ENCODE data around the gene LMX1B. TPM values are rescaled to one million over a fixed set of nuclear protein-coding genes. Genes with fewer than 3 reads are reported as not detected.
"Not testable (repeated sequence)": the region's sequence is repeated elsewhere in the genome, so short reads cannot be mapped to it uniquely, and the experiment has no call there.

Gene LMX1B
- polyA plus RNA-seq, 1 donor from 2014 or later: not detected

DNA sequence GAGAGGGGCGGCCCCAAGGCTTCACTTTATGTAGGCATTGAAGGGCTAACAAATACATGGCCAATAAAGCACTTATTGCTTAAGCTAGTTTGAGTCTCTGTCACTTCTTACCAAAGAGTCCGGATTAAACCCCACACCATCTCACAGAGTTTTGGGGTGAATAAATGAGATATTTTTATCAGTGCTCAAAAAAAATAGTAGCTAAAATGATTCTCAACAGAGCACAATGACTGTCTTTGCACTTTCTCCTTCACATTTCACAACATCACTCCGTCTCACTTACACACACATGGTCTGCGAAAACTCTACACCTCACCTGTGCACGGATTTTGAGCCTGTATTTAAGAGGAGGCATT is 92.9 kb downstream of the LMX1B start:
- Histone ChIP-seq H3K27ac (ENCODE audit: low read length) (no peak overlapping the region), H2AFZ (ENCODE audit: low read depth, low read length) (no peak overlapping the region), H3F3A (ENCODE audit: insufficient read depth, low read length, poor library complexity, severe bottlenecking) (no peaks in the 10 kb centered on the region), H3K4me3 (ENCODE audit: low read length) (no peak overlapping the region), H3K4me2 (ENCODE audit: low read length) (no peak overlapping the region), H3K9me3 (ENCODE audit: low read length) (no peaks in the 10 kb centered on the region), H3K36me3 (ENCODE audit: insufficient read depth, low read length) (no peaks in the 10 kb centered on the region), H3K27me3 (ENCODE audit: insufficient read depth, low read depth, low read length) (peaks cover 5% of the 10 kb centered on the region), H3K9me2 (ENCODE audit: insufficient read depth, low read length) (no peaks in the 10 kb centered on the region), H4K20me1 (ENCODE audit: insufficient read depth) (no peaks in the 10 kb centered on the region), H3K9ac (ENCODE audit: low read length) (no peak overlapping the region), H3K79me2 (replicated peaks; ENCODE audit: insufficient read depth, low read length) (no peaks in the 10 kb centered on the region)
- no peak for TF ChIP-seq MXI1 (conservative IDR thresholded peaks at IDR 0.05; ENCODE audit: poor library complexity, severe bottlenecking)
- no peak for TF ChIP-seq EZH2 (IDR thresholded peaks at IDR 0.05; ENCODE audit: borderline replicate concordance, insufficient read depth, low read length, poor library complexity, severe bottlenecking)
- TF ChIP-seq SMC3 (conservative IDR thresholded peaks at IDR 0.05; ENCODE audit: poor library complexity): no peak
- TF ChIP-seq, protein P1, sequence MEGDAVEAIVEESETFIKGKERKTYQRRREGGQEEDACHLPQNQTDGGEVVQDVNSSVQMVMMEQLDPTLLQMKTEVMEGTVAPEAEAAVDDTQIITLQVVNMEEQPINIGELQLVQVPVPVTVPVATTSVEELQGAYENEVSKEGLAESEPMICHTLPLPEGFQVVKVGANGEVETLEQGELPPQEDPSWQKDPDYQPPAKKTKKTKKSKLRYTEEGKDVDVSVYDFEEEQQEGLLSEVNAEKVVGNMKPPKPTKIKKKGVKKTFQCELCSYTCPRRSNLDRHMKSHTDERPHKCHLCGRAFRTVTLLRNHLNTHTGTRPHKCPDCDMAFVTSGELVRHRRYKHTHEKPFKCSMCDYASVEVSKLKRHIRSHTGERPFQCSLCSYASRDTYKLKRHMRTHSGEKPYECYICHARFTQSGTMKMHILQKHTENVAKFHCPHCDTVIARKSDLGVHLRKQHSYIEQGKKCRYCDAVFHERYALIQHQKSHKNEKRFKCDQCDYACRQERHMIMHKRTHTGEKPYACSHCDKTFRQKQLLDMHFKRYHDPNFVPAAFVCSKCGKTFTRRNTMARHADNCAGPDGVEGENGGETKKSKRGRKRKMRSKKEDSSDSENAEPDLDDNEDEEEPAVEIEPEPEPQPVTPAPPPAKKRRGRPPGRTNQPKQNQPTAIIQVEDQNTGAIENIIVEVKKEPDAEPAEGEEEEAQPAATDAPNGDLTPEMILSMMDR (IDR thresholded peaks at IDR 0.05; ENCODE audit: poor library complexity, severe bottlenecking): no peak
- no peak for TF ChIP-seq POLR2AphosphoS5 (IDR thresholded peaks at IDR 0.05)
- TF ChIP-seq TAF1 (IDR thresholded peaks at IDR 0.05; ENCODE audit: low read depth): no peak
- TF ChIP-seq RAD21 (conservative IDR thresholded peaks at IDR 0.05): no peak
- no peak for TF ChIP-seq EP300 (conservative IDR thresholded peaks at IDR 0.05; ENCODE audit: poor library complexity, severe bottlenecking)
- TF ChIP-seq, protein P2, sequence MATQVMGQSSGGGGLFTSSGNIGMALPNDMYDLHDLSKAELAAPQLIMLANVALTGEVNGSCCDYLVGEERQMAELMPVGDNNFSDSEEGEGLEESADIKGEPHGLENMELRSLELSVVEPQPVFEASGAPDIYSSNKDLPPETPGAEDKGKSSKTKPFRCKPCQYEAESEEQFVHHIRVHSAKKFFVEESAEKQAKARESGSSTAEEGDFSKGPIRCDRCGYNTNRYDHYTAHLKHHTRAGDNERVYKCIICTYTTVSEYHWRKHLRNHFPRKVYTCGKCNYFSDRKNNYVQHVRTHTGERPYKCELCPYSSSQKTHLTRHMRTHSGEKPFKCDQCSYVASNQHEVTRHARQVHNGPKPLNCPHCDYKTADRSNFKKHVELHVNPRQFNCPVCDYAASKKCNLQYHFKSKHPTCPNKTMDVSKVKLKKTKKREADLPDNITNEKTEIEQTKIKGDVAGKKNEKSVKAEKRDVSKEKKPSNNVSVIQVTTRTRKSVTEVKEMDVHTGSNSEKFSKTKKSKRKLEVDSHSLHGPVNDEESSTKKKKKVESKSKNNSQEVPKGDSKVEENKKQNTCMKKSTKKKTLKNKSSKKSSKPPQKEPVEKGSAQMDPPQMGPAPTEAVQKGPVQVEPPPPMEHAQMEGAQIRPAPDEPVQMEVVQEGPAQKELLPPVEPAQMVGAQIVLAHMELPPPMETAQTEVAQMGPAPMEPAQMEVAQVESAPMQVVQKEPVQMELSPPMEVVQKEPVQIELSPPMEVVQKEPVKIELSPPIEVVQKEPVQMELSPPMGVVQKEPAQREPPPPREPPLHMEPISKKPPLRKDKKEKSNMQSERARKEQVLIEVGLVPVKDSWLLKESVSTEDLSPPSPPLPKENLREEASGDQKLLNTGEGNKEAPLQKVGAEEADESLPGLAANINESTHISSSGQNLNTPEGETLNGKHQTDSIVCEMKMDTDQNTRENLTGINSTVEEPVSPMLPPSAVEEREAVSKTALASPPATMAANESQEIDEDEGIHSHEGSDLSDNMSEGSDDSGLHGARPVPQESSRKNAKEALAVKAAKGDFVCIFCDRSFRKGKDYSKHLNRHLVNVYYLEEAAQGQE (IDR thresholded peaks at IDR 0.05; ENCODE audit: borderline replicate concordance): no peak

DNA sequence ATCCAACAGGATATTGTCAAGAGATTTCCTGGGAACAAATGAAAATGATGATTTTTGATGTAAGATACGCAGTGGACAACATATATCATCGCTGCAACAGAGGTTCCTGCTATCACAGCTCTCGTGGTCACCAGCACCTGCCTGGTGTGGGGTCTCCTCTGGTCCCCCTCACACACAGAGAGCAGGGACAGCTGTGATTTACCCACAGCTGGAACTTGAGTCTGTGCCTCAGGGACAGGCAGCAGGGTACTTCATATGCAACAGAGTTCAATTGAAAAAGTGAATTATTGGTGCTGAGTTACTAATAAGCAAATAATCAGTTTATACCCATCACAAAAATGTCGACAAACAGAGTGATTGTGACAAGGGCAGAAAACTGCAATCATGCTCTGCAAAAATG is 93.4 kb downstream of the LMX1B start:
- Histone ChIP-seq H3K9me3 (ENCODE audit: low read length) (no peaks in the 10 kb centered on the region), H3K9me2 (ENCODE audit: insufficient read depth, low read length) (no peaks in the 10 kb centered on the region), H3K4me3 (ENCODE audit: low read length) (no peak overlapping the region), H2AFZ (ENCODE audit: low read depth, low read length) (no peak overlapping the region), H3K79me2 (replicated peaks; ENCODE audit: insufficient read depth, low read length) (no peaks in the 10 kb centered on the region), H3K27me3 (ENCODE audit: insufficient read depth, low read depth, low read length) (peaks cover 5% of the 10 kb centered on the region), H3K27ac (ENCODE audit: low read length) (no peak overlapping the region), H3K9ac (ENCODE audit: low read length) (no peak overlapping the region), H4K20me1 (ENCODE audit: insufficient read depth) (no peaks in the 10 kb centered on the region), H3K36me3 (ENCODE audit: insufficient read depth, low read length) (no peaks in the 10 kb centered on the region), H3F3A (ENCODE audit: insufficient read depth, low read length, poor library complexity, severe bottlenecking) (no peaks in the 10 kb centered on the region), H3K4me2 (ENCODE audit: low read length) (no peak overlapping the region)
- TF ChIP-seq MXI1 (conservative IDR thresholded peaks at IDR 0.05; ENCODE audit: poor library complexity, severe bottlenecking) (no peak), TAF1 (IDR thresholded peaks at IDR 0.05; ENCODE audit: low read depth) (no peak), SMC3 (conservative IDR thresholded peaks at IDR 0.05; ENCODE audit: poor library complexity) (no peak), EP300 (conservative IDR thresholded peaks at IDR 0.05; ENCODE audit: poor library complexity, severe bottlenecking) (no peak)
- TF ChIP-seq, protein P2 (IDR thresholded peaks at IDR 0.05; ENCODE audit: borderline replicate concordance): no peak

DNA sequence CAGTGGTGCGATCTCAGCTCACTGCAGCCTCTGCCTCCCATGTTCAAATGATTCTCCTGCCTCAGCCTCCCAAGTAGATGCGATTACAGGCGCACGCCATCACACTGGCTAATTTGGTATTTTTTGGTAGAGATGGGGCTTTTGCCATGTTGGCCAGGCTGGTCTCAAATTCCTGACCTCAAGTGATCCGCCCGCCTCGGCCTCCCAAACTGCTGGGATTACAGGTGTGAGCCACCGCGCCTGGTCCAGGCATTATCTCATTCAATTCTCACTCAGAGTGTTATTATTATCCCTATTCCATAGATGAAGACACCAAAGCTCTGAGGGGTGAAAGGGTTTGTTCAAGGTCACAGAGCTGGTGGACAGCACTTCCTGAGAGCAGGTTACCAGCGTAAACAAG is 94.0 kb downstream of the LMX1B start:
- H4K20me1 ChIP-seq (ENCODE audit: insufficient read depth); H2AFZ ChIP-seq (ENCODE audit: low read depth, low read length); H3K36me3 ChIP-seq (ENCODE audit: insufficient read depth, low read length); H3K9me3 ChIP-seq (ENCODE audit: low read length); H3K79me2 ChIP-seq (replicated peaks; ENCODE audit: insufficient read depth, low read length); H3K4me3 ChIP-seq (ENCODE audit: low read length); H3K27ac ChIP-seq (ENCODE audit: low read length); H3K27me3 ChIP-seq (ENCODE audit: insufficient read depth, low read depth, low read length); H3K9ac ChIP-seq (ENCODE audit: low read length); H3K4me2 ChIP-seq (ENCODE audit: low read length); H3K9me2 ChIP-seq (ENCODE audit: insufficient read depth, low read length); H3F3A ChIP-seq (ENCODE audit: insufficient read depth, low read length, poor library complexity, severe bottlenecking): not testable (repeated sequence)

All from neural cell (in vitro differentiated cells).